Activated CD4-positive, alpha-beta memory T cell treated with anti-CD3 and anti-CD28 coated beads, Interleukin-2, amount 10 ng/mL, durations not matched to agents 7 days and 5 days (primary cell): ENCODE results near the gene SRD5A1. TPM values are rescaled to one million over a fixed set of nuclear protein-coding genes. Genes with fewer than 3 reads are reported as not detected.

Experiments
- CTCF ChIA-PET: fragments of 350-600 bp; sonication (Branson Sonifier 250); formaldehyde crosslinking; loops from one replicate; lab custom pipeline; 2021; ENCODE audit warnings: antibody characterized with exemption, inconsistent platforms; lab: Charles Lee
- POLR2A ChIA-PET: fragments of 350-600 bp; sonication (Branson Sonifier 250); formaldehyde crosslinking; loops from one replicate; lab custom pipeline; 2021; ENCODE audit warnings: antibody characterized with exemption; lab: Charles Lee
- DNase-seq: peaks from one replicate; pipeline ENCODE4 v3.0.0-alpha.2; 2020
- H3K27ac Mint-ChIP-seq: one replicate; pipeline ENCODE4 v1.8.0; 2021; ENCODE audit warnings: mild to moderate bottlenecking, mixed read lengths
- H3K27me3 Mint-ChIP-seq: one replicate; pipeline ENCODE4 v1.8.0; 2021; ENCODE audit warnings: mixed read lengths
- H3K36me3 Mint-ChIP-seq: one replicate; pipeline ENCODE4 v1.8.0; 2021; ENCODE audit warnings: low read depth, mixed read lengths
- H3K4me1 Mint-ChIP-seq: one replicate; pipeline ENCODE4 v1.8.0; 2021; ENCODE audit warnings: mixed read lengths
- H3K4me3 Mint-ChIP-seq: one replicate; pipeline ENCODE4 v1.8.0; 2021; ENCODE audit warnings: mild to moderate bottlenecking, mixed read lengths
- H3K9me3 Mint-ChIP-seq: one replicate; pipeline ENCODE4 v1.8.0; 2021; ENCODE audit warnings: mixed read lengths
- total RNA-seq, 2 experiments: library from RNA; stranded (reverse); gene quantifications; one replicate each; pipeline ENCODE4 v1.2.3, GENCODE V29; 2021

The SRD5A1 gene
- total RNA-seq, 2 experiments from 2014 or later = 10.2 to 12.4 TPM

GRCh38 chr5:6703806-6704205 is 70.6 kb downstream of the SRD5A1 start:
- CTCF ChIA-PET = no interaction called here
- H3K9me3 Mint-ChIP-seq = no peaks in the 10 kb centered on the region
- H3K36me3 Mint-ChIP-seq = no peaks in the 10 kb centered on the region
- no peak overlapping the region for H3K4me3 Mint-ChIP-seq
- peaks cover 9% of the 10 kb centered on the region for H3K4me1 Mint-ChIP-seq
- DNase-seq = no peak
- POLR2A ChIA-PET = no interaction called here
- H3K27me3 Mint-ChIP-seq = peaks cover 18% of the 10 kb centered on the region
- H3K27ac Mint-ChIP-seq = no peak overlapping the region

- Mint-ChIP-seq H3K9me3 (no peaks in the 10 kb centered on the region), H3K27ac (no peak overlapping the region), H3K4me3 (no peak overlapping the region), H3K4me1 (peaks cover 9% of the 10 kb centered on the region), H3K36me3 (no peaks in the 10 kb centered on the region), H3K27me3 (peaks cover 13% of the 10 kb centered on the region)
- no peak for DNase-seq
- ChIA-PET CTCF (no interaction called here), POLR2A (no interaction called here)
Observed at GRCh38 chr5:6704361-6704851, 71.2 kb downstream of the SRD5A1 start.

GRCh38 chr5:6705088-6705487 is 71.8 kb downstream of the SRD5A1 start:
- ChIA-PET CTCF (no interaction called here), POLR2A (no interaction called here)
- no peak for DNase-seq
- peaks cover 10% of the 10 kb centered on the region for H3K27me3 Mint-ChIP-seq
- no peaks in the 10 kb centered on the region for H3K9me3 Mint-ChIP-seq
- no peaks in the 10 kb centered on the region for H3K36me3 Mint-ChIP-seq
- H3K4me3 Mint-ChIP-seq = no peak overlapping the region
- H3K27ac Mint-ChIP-seq = no peak overlapping the region
- peaks cover 9% of the 10 kb centered on the region for H3K4me1 Mint-ChIP-seq

GRCh38 chr5:6705959-6706358 is 72.7 kb downstream of the SRD5A1 start:
- ChIA-PET POLR2A (no interaction called here), CTCF (no interaction called here)
- H3K4me3 Mint-ChIP-seq = no peak overlapping the region

GRCh38 chr5:6707852-6708251 is 74.6 kb downstream of the SRD5A1 start:
- Mint-ChIP-seq H3K27ac (no peak overlapping the region), H3K36me3 (no peaks in the 10 kb centered on the region), H3K4me3 (no peak overlapping the region), H3K27me3 (peaks cover 6% of the 10 kb centered on the region), H3K9me3 (no peaks in the 10 kb centered on the region), H3K4me1 (peaks cover 25% of the 10 kb centered on the region)
- ChIA-PET POLR2A (no interaction called here), CTCF (no interaction called here)
- DNase-seq = no peak

More at GRCh38 chr5:6705959-6706358, 72.7 kb downstream of the SRD5A1 start:
- peaks cover 12% of the 10 kb centered on the region for H3K4me1 Mint-ChIP-seq
- peaks cover 6% of the 10 kb centered on the region for H3K27me3 Mint-ChIP-seq
- H3K36me3 Mint-ChIP-seq = no peaks in the 10 kb centered on the region
- H3K9me3 Mint-ChIP-seq = no peaks in the 10 kb centered on the region
- no peak overlapping the region for H3K27ac Mint-ChIP-seq
- DNase-seq = no peak

GRCh38 chr5:6708814-6709213 is 75.6 kb downstream of the SRD5A1 start:
- no peak for DNase-seq
- Mint-ChIP-seq H3K27ac (no peak overlapping the region), H3K27me3 (peaks cover 6% of the 10 kb centered on the region), H3K4me3 (no peak overlapping the region), H3K4me1 (peaks cover 25% of the 10 kb centered on the region), H3K9me3 (no peaks in the 10 kb centered on the region), H3K36me3 (no peaks in the 10 kb centered on the region)
- ChIA-PET CTCF (interaction anchor here (1.1 to 1.3 kb wide), 2 partner anchors 13 to 73 kb away, joined by 3 read pairs; no protein-coding TSS in a partner anchor), POLR2A (interaction anchor here (5.3 kb wide), 1 partner anchor 75 kb away, joined by 63 read pairs; the partner anchor contains the start of genes NSUN2 and SRD5A1)

GRCh38 chr5:6710070-6710469 is 76.8 kb downstream of the SRD5A1 start:
- Mint-ChIP-seq H3K4me1 (peaks cover 21% of the 10 kb centered on the region), H3K27me3 (peaks cover 6% of the 10 kb centered on the region), H3K36me3 (peaks cover 3% of the 10 kb centered on the region), H3K9me3 (no peaks in the 10 kb centered on the region), H3K27ac (no peak overlapping the region), H3K4me3 (no peak overlapping the region)
- CTCF ChIA-PET = no interaction called here
- DNase-seq = no peak
- POLR2A ChIA-PET = interaction anchor here (5.3 kb wide), 1 partner anchor 76 kb away, joined by 63 read pairs; the partner anchor contains the start of genes NSUN2 and SRD5A1

GRCh38 chr5:6710551-6711318 is 77.5 kb downstream of the SRD5A1 start:
- Mint-ChIP-seq H3K9me3 (no peaks in the 10 kb centered on the region), H3K36me3 (peaks cover 8% of the 10 kb centered on the region), H3K27ac (no peak overlapping the region), H3K27me3 (peaks cover 6% of the 10 kb centered on the region), H3K4me3 (no peak overlapping the region), H3K4me1 (peaks cover 23% of the 10 kb centered on the region)
- CTCF ChIA-PET = interaction anchor here (1.8 kb wide), 1 partner anchor 78 kb away, joined by 8 read pairs; the partner anchor contains the start of genes NSUN2 and SRD5A1
- DNase-seq = no peak
- POLR2A ChIA-PET = interaction anchor here (5.3 kb wide), 1 partner anchor 77 kb away, joined by 63 read pairs; the partner anchor contains the start of genes NSUN2 and SRD5A1

- POLR2A ChIA-PET = interaction anchor here (1.0 to 5.3 kb wide), 6 partner anchors 10 to 82 kb away, joined by 3 to 63 read pairs (median 5); partner anchors contain the start of genes NSUN2 and SRD5A1
- Mint-ChIP-seq H3K27ac (peak overlapping the region; percentile 92), H3K9me3 (no peaks in the 10 kb centered on the region), H3K4me1 (peaks cover 30% of the 10 kb centered on the region), H3K27me3 (peaks cover 6% of the 10 kb centered on the region), H3K36me3 (peaks cover 16% of the 10 kb centered on the region), H3K4me3 (peak overlapping the region; percentile 85)
- no peak for DNase-seq
- CTCF ChIA-PET = interaction anchor here (1.3 to 1.8 kb wide), 2 partner anchors 78 to 81 kb away, joined by 4 to 8 read pairs; partner anchors contain the start of genes NSUN2 and SRD5A1
Observed at GRCh38 chr5:6711409-6712141, 78.3 kb downstream of the SRD5A1 start.

- Mint-ChIP-seq H3K4me1 (peaks cover 35% of the 10 kb centered on the region), H3K27ac (peak overlapping the region; percentile 92), H3K4me3 (peak overlapping the region; percentile 85), H3K36me3 (peaks cover 19% of the 10 kb centered on the region), H3K27me3 (peaks cover 6% of the 10 kb centered on the region), H3K9me3 (no peaks in the 10 kb centered on the region)
- DNase-seq = peak; percentile 66
- ChIA-PET CTCF (interaction anchor here (1.3 to 1.8 kb wide), 2 partner anchors 79 to 81 kb away, joined by 4 to 8 read pairs; partner anchors contain the start of genes NSUN2 and SRD5A1), POLR2A (interaction anchor here (0.9 to 5.3 kb wide), 8 partner anchors 10 to 120 kb away, joined by 3 to 63 read pairs (median 4); partner anchors contain the start of genes NSUN2 and SRD5A1)
Observed at GRCh38 chr5:6712142-6712576, 78.9 kb downstream of the SRD5A1 start.

GRCh38 chr5:6712577-6713273 is 79.5 kb downstream of the SRD5A1 start:
- peaks cover 6% of the 10 kb centered on the region for H3K27me3 Mint-ChIP-seq
- H3K36me3 Mint-ChIP-seq = peaks cover 19% of the 10 kb centered on the region
- peak overlapping the region; percentile 85 for H3K4me3 Mint-ChIP-seq
- CTCF ChIA-PET = interaction anchor here (1.3 to 1.8 kb wide), 2 partner anchors 80 to 82 kb away, joined by 4 to 8 read pairs; partner anchors contain the start of genes NSUN2 and SRD5A1
- POLR2A ChIA-PET = interaction anchor here (0.6 to 5.3 kb wide), 11 partner anchors 9 to 334 kb away, joined by 3 to 63 read pairs (median 4); partner anchors contain the start of genes MED10, NSUN2 and SRD5A1
- H3K4me1 Mint-ChIP-seq = peaks cover 41% of the 10 kb centered on the region
- peak overlapping the region; percentile 92 for H3K27ac Mint-ChIP-seq
- DNase-seq = peak; percentile 98
- no peaks in the 10 kb centered on the region for H3K9me3 Mint-ChIP-seq
